ENCODE data around the gene GOLGA8J. TPM values are rescaled to one million over a fixed set of nuclear protein-coding genes. Genes with fewer than 3 reads are reported as not detected.
"Not testable (repeated sequence)": the region's sequence is repeated elsewhere in the genome, so short reads cannot be mapped to it uniquely, and the experiment has no call there.

GOLGA8J gene
- total RNA-seq, result not detected
- polyA plus RNA-seq, result not detected

DNA sequence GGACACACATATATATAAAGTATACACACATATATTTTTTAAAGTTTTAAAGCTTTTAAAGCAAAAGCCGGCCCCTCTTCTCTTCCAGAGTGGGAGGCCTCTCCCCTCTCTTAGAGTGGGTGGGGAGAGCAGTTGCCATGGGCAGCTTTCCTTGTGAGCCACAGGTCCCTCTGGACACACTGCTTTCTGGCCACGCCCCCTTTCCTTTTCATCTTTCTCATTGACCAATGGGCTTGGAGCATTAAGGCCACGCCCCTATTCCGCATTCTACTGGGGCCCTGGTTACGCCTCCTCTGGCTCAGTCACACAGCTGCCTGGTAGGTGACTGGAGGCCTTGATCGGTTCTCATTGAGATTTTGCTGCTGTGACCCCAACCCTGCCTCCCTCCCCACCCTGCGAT, at the start of gene GOLGA8J:
Gene GOLGA8J, plus strand, starts transcription at position 301 of the 400 bp plus-strand sequence. Its CDS starts 98 bp downstream, at position 399.
- not testable (repeated sequence) for H3K9me3 Mint-ChIP-seq; H3K27me3 ChIP-seq (ENCODE audit: control insufficient read depth, insufficient read depth, low read length); H3K4me1 ChIP-seq (ENCODE audit: control insufficient read depth, insufficient read depth, low read length, poor library complexity, severe bottlenecking); DNase-seq; H3K9me3 ChIP-seq (ENCODE audit: control insufficient read depth in 2 of 2, low read length in 2 of 2); H3K4me3 ChIP-seq (ENCODE audit: low read depth, low read length); H3K36me3 Mint-ChIP-seq; H3K27me3 Mint-ChIP-seq; H3K27ac ChIP-seq (ENCODE audit: insufficient read depth, low read length, poor library complexity, severe bottlenecking); ATAC-seq (ENCODE audit: low read depth in 2 of 2); H3K36me3 ChIP-seq (ENCODE audit: control insufficient read depth, insufficient read depth, low read length); H3K4me3 Mint-ChIP-seq; H3K4me1 Mint-ChIP-seq; H3K27ac Mint-ChIP-seq

- Mint-ChIP-seq H3K9me3 (peaks cover 0 to 9% (median 3%) of the 10 kb centered on the region in 7 donors), H3K27me3 (peaks cover 4% of the 10 kb centered on the region)
Observed at GRCh38 chr15:30033211-30033610, 49.5 kb upstream of the GOLGA8J start.

DNA sequence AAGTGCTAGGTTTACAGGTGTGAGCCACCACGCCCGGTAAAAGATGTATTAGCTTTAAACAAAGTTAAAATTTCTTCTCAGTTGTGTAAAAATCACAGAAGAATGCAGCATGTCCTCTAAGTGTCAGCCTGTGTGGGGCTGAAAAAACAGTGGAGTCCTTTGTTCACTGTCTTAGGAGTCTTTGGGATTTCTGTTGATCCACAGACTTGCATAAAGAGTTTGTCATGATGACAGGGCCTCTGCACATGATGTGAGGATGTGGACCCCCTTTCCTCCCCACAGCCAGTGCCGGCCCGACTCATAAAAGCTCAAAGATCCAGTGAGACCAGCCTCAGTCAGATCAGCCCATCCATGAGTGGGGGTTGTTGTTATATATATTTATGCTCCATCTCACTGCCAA, 49.0 kb upstream of the GOLGA8J start:
- Mint-ChIP-seq H3K9me3 (peaks cover 0 to 9% (median 3%) of the 10 kb centered on the region in 7 donors), H3K4me1 (peaks cover 0 to 2% (median 0%) of the 10 kb centered on the region in 4 donors), H3K27me3 (peaks cover 4% of the 10 kb centered on the region), H3K4me3 (no peak overlapping the region), H3K36me3 (no peaks in the 10 kb centered on the region), H3K27ac (no peak overlapping the region)
- Histone ChIP-seq H3K4me1 (ENCODE audit: control insufficient read depth, insufficient read depth, low read length, poor library complexity, severe bottlenecking) (no peaks in the 10 kb centered on the region), H3K27ac (ENCODE audit: insufficient read depth, low read length, poor library complexity, severe bottlenecking) (no peak overlapping the region), H3K27me3 (ENCODE audit: control insufficient read depth, insufficient read depth, low read length) (no peaks in the 10 kb centered on the region), H3K4me3 (ENCODE audit: low read depth, low read length) (no peak overlapping the region), H3K36me3 (ENCODE audit: control insufficient read depth, insufficient read depth, low read length) (no peaks in the 10 kb centered on the region), H3K9me3 (ENCODE audit: control insufficient read depth in 2 of 2, low read length in 2 of 2) (no peaks in the 10 kb centered on the region)
- ATAC-seq (ENCODE audit: low read depth in 2 of 2) (no peak), DNase-seq (no peak)

More at GRCh38 chr15:30033211-30033610, 49.5 kb upstream of the GOLGA8J start:
- H3K27ac Mint-ChIP-seq, result no peak overlapping the region
- no peak overlapping the region for H3K4me3 ChIP-seq (ENCODE audit: low read depth, low read length)
- DNase-seq (no peak), ATAC-seq (ENCODE audit: low read depth in 2 of 2) (no peak)
- no peaks in the 10 kb centered on the region for H3K36me3 ChIP-seq (ENCODE audit: control insufficient read depth, insufficient read depth, low read length)
- H3K36me3 Mint-ChIP-seq, result no peaks in the 10 kb centered on the region
- no peaks in the 10 kb centered on the region for H3K9me3 ChIP-seq (ENCODE audit: control insufficient read depth in 2 of 2, low read length in 2 of 2)
- peaks cover 0 to 2% (median 0%) of the 10 kb centered on the region in 4 donors for H3K4me1 Mint-ChIP-seq
- H3K27me3 ChIP-seq (ENCODE audit: control insufficient read depth, insufficient read depth, low read length), result no peaks in the 10 kb centered on the region
- H3K4me1 ChIP-seq (ENCODE audit: control insufficient read depth, insufficient read depth, low read length, poor library complexity, severe bottlenecking), result no peaks in the 10 kb centered on the region
- H3K27ac ChIP-seq (ENCODE audit: insufficient read depth, low read length, poor library complexity, severe bottlenecking), result no peak overlapping the region
- no peak overlapping the region for H3K4me3 Mint-ChIP-seq

DNA sequence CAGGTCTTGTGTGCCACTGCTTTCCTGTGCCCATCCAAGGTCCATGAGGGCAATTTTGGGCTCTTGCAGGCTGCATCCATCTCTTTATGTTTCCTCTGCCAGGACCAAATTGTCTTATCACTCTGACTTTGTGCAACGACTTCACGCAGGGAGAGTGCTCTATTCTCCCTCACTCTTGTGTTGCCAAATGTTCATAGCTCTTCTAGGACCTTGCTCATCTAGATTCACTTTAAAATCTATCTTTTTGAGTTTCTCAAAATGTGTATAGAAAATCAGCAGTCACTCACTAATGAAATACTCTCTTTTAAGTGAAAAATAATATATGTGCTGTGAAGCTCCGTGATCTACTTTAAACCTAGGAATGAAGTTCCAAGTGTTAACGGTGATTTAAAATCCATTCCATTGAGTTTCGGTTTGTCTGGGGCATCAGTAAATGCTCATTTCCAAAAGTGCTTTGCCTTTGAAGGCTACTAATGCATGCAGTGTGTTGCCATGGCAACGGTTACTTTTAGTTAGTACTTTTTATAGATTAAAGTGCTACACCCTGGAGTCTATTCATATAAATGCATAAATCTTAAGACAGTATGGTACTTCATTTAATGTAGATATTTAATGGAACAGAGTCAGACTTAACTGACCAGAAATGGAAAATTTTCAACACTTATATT, 46.6 kb upstream of the GOLGA8J start:
- Histone ChIP-seq H3K4me1 (ENCODE audit: control insufficient read depth, insufficient read depth, low read length, poor library complexity, severe bottlenecking) (no peaks in the 10 kb centered on the region), H3K9me3 (ENCODE audit: control insufficient read depth in 2 of 2, low read length in 2 of 2) (no peaks in the 10 kb centered on the region), H3K27ac (ENCODE audit: insufficient read depth, low read length, poor library complexity, severe bottlenecking) (no peak overlapping the region), H3K27me3 (ENCODE audit: control insufficient read depth, insufficient read depth, low read length) (no peaks in the 10 kb centered on the region), H3K4me3 (ENCODE audit: low read depth, low read length) (no peak overlapping the region), H3K36me3 (ENCODE audit: control insufficient read depth, insufficient read depth, low read length) (no peaks in the 10 kb centered on the region)
- Mint-ChIP-seq H3K4me1 (peaks cover 0 to 2% (median 0%) of the 10 kb centered on the region in 4 donors), H3K27ac (no peak overlapping the region), H3K4me3 (no peak overlapping the region), H3K36me3 (no peaks in the 10 kb centered on the region), H3K27me3 (no peaks in the 10 kb centered on the region), H3K9me3 (peaks cover 0 to 3% (median 0%) of the 10 kb centered on the region in 7 donors)
- no peak for DNase-seq
- no peak for ATAC-seq (ENCODE audit: low read depth in 2 of 2)

GRCh38 chr15:30038667-30039523, 43.9 kb upstream of the GOLGA8J start:
- peaks cover 3% of the 10 kb centered on the region for H3K27me3 Mint-ChIP-seq
- no peaks in the 10 kb centered on the region for H3K9me3 ChIP-seq (ENCODE audit: control insufficient read depth in 2 of 2, low read length in 2 of 2)
- no peaks in the 10 kb centered on the region for H3K27me3 ChIP-seq (ENCODE audit: control insufficient read depth, insufficient read depth, low read length)
- H3K4me1 Mint-ChIP-seq, result peaks cover 0 to 2% (median 0%) of the 10 kb centered on the region in 4 donors
- H3K9me3 Mint-ChIP-seq, result peaks cover 0 to 2% (median 0%) of the 10 kb centered on the region in 7 donors
- H3K27ac ChIP-seq (ENCODE audit: insufficient read depth, low read length, poor library complexity, severe bottlenecking), result no peak overlapping the region
- H3K36me3 Mint-ChIP-seq, result no peaks in the 10 kb centered on the region
- DNase-seq, result no peak
- H3K27ac Mint-ChIP-seq, result peak overlapping the region in 1 of 3 donors; percentile 49
- ATAC-seq (ENCODE audit: low read depth in 2 of 2), result no peak
- H3K4me3 Mint-ChIP-seq, result no peak overlapping the region
- no peak overlapping the region for H3K4me3 ChIP-seq (ENCODE audit: low read depth, low read length)
- H3K4me1 ChIP-seq (ENCODE audit: control insufficient read depth, insufficient read depth, low read length, poor library complexity, severe bottlenecking), result no peaks in the 10 kb centered on the region
- no peaks in the 10 kb centered on the region for H3K36me3 ChIP-seq (ENCODE audit: control insufficient read depth, insufficient read depth, low read length)

- H3K36me3 ChIP-seq (ENCODE audit: control insufficient read depth, insufficient read depth, low read length), result no peaks in the 10 kb centered on the region
- H3K4me1 ChIP-seq (ENCODE audit: control insufficient read depth, insufficient read depth, low read length, poor library complexity, severe bottlenecking), result no peaks in the 10 kb centered on the region
- no peak overlapping the region for H3K4me3 ChIP-seq (ENCODE audit: low read depth, low read length)
- Mint-ChIP-seq H3K36me3 (no peaks in the 10 kb centered on the region), H3K27ac (no peak overlapping the region), H3K4me1 (no peaks in the 10 kb centered on the region), H3K27me3 (peaks cover 14% of the 10 kb centered on the region), H3K4me3 (no peak overlapping the region), H3K9me3 (peaks cover 0 to 3% (median 0%) of the 10 kb centered on the region in 7 donors)
- no peak for ATAC-seq (ENCODE audit: low read depth in 2 of 2)
- H3K9me3 ChIP-seq (ENCODE audit: control insufficient read depth in 2 of 2, low read length in 2 of 2), result no peaks in the 10 kb centered on the region
- no peak for DNase-seq
- no peak overlapping the region for H3K27ac ChIP-seq (ENCODE audit: insufficient read depth, low read length, poor library complexity, severe bottlenecking)
- no peaks in the 10 kb centered on the region for H3K27me3 ChIP-seq (ENCODE audit: control insufficient read depth, insufficient read depth, low read length)
Observed at GRCh38 chr15:30041868-30042267, 40.9 kb upstream of the GOLGA8J start.

DNA sequence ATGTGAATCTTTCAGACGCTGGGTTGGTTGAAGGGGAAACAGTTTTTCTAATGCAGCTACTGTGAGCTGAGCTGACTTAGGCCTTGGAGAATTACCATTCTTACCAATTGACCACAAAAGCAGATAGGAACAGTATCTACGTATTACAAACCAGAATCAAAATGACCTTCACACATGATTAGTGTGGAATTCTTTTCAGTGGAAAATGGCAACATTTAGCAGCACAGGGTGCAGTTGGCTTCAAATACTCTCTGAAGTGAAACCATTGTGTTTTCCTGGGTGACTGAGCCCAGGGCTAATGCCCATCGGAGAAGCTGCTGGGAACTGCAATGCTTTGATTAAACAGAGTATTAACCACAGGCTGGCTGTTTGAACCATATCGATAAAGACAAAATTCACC, 40.2 kb upstream of the GOLGA8J start:
- Mint-ChIP-seq H3K9me3 (peaks cover 0 to 3% (median 0%) of the 10 kb centered on the region in 7 donors), H3K4me1 (no peaks in the 10 kb centered on the region), H3K27me3 (peaks cover 14% of the 10 kb centered on the region), H3K36me3 (no peaks in the 10 kb centered on the region), H3K4me3 (no peak overlapping the region), H3K27ac (no peak overlapping the region)
- Histone ChIP-seq H3K9me3 (ENCODE audit: control insufficient read depth in 2 of 2, low read length in 2 of 2) (no peaks in the 10 kb centered on the region), H3K4me3 (ENCODE audit: low read depth, low read length) (no peak overlapping the region), H3K4me1 (ENCODE audit: control insufficient read depth, insufficient read depth, low read length, poor library complexity, severe bottlenecking) (no peaks in the 10 kb centered on the region), H3K27me3 (ENCODE audit: control insufficient read depth, insufficient read depth, low read length) (no peaks in the 10 kb centered on the region), H3K36me3 (ENCODE audit: control insufficient read depth, insufficient read depth, low read length) (no peaks in the 10 kb centered on the region), H3K27ac (ENCODE audit: insufficient read depth, low read length, poor library complexity, severe bottlenecking) (no peak overlapping the region)
- no peak for DNase-seq
- no peak for ATAC-seq (ENCODE audit: low read depth in 2 of 2)

Data from CD4-positive, CD25-positive, alpha-beta regulatory T cell (primary cell).